HEK293T (cell line): ENCODE results near the gene LOC128125822.

ENCODE experiments used
- CTCF ChIA-PET: fragments of 350-600 bp; formaldehyde crosslinking; extraction: SDS; loops from one replicate; lab custom pipeline; 2021; ENCODE audit warnings: antibody characterized with exemption, inconsistent platforms; lab: Yijun Ruan, JAX
- POLR2A ChIA-PET: fragments of 350-600 bp; formaldehyde crosslinking; extraction: SDS; loops from one replicate; lab custom pipeline; 2020; ENCODE audit warnings: antibody characterized with exemption, inconsistent platforms; lab: Yijun Ruan, JAX
- DNase-seq: peaks from one replicate; pipeline ENCODE4 v3.0.0; 2012; ENCODE audit warnings: mixed read lengths; ENCODE audit errors: extremely low spot score
- ARNT ChIP-seq: fragments of 450-650 bp; IDR thresholded peaks from 2 replicates; pipeline ENCODE4 v1.6.1; 2017; ENCODE audit warnings: mild to moderate bottlenecking
- BHLHE40 ChIP-seq: fragments of 450-650 bp; IDR thresholded peaks from 2 replicates; pipeline ENCODE4 v1.6.1; 2016; ENCODE audit warnings: mild to moderate bottlenecking, moderate library complexity, borderline replicate concordance
- CTBP1 ChIP-seq: fragments of 450-650 bp; IDR thresholded peaks from 2 replicates; pipeline ENCODE4 v1.6.1; 2016; ENCODE audit warnings: borderline replicate concordance
- ELF4 ChIP-seq: fragments of 450-650 bp; IDR thresholded peaks from 2 replicates; pipeline ENCODE4 v1.6.1; 2017; ENCODE audit warnings: antibody characterized with exemption
- FOXA1 ChIP-seq: fragments of 450-650 bp; IDR thresholded peaks from 2 replicates; pipeline ENCODE4 v1.6.1; 2016; ENCODE audit warnings: mild to moderate bottlenecking
- FOXK2 ChIP-seq: fragments of 450-650 bp; IDR thresholded peaks from 2 replicates; pipeline ENCODE4 v1.6.1; 2016; ENCODE audit warnings: mild to moderate bottlenecking
- FOXM1 ChIP-seq: fragments of 450-650 bp; IDR thresholded peaks from 2 replicates; pipeline ENCODE4 v1.6.1; 2017; ENCODE audit warnings: mild to moderate bottlenecking, borderline replicate concordance
- HDGF ChIP-seq: fragments of 450-650 bp; IDR thresholded peaks from 2 replicates; pipeline ENCODE4 v1.6.1; 2017; ENCODE audit warnings: antibody characterized with exemption, borderline replicate concordance
- L3MBTL2 ChIP-seq: fragments of 450-650 bp; conservative IDR thresholded peaks from 2 replicates; pipeline ENCODE4 v1.6.1; 2016; ENCODE audit warnings: mild to moderate bottlenecking
- LEF1 ChIP-seq: fragments of 450-650 bp; IDR thresholded peaks from 2 replicates; pipeline ENCODE4 v1.6.1; 2017; ENCODE audit warnings: mild to moderate bottlenecking, borderline replicate concordance
- NFRKB ChIP-seq: fragments of 450-650 bp; IDR thresholded peaks from 2 replicates; pipeline ENCODE4 v1.6.1; 2016; ENCODE audit warnings: mild to moderate bottlenecking, moderate library complexity
- SP1 ChIP-seq: fragments of 450-650 bp; IDR thresholded peaks from 2 replicates; pipeline ENCODE4 v1.6.1; 2017
- SUZ12 ChIP-seq: fragments of 450-650 bp; IDR thresholded peaks from 2 replicates; pipeline ENCODE4 v1.6.1; 2016; ENCODE audit warnings: mild to moderate bottlenecking
- TARDBP ChIP-seq: fragments of 450-650 bp; IDR thresholded peaks from 2 replicates; pipeline ENCODE4 v1.6.1; 2016
- ZNF384 ChIP-seq: fragments of 450-650 bp; IDR thresholded peaks from 2 replicates; pipeline ENCODE4 v1.6.1; 2016
- TF ChIP-seq, protein P1 (sequence below): fragments of 450-650 bp; IDR thresholded peaks from 2 replicates; pipeline ENCODE4 v1.6.1; 2016

The LOC128125822 gene

GRCh38 chr6:63537201-63537958 is 34.9 kb upstream of the LOC128125822 start:
- CTCF ChIA-PET = no interaction called here
- TF ChIP-seq FOXK2 (no peak), ARNT (no peak), FOXA1 (no peak), CTBP1 (no peak), SP1 (no peak), BHLHE40 (no peak), LEF1 (no peak), ZNF384 (no peak), SUZ12 (no peak), NFRKB (no peak), L3MBTL2 (no peak)
- TF ChIP-seq, protein P1, sequence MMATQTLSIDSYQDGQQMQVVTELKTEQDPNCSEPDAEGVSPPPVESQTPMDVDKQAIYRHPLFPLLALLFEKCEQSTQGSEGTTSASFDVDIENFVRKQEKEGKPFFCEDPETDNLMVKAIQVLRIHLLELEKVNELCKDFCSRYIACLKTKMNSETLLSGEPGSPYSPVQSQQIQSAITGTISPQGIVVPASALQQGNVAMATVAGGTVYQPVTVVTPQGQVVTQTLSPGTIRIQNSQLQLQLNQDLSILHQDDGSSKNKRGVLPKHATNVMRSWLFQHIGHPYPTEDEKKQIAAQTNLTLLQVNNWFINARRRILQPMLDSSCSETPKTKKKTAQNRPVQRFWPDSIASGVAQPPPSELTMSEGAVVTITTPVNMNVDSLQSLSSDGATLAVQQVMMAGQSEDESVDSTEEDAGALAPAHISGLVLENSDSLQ = no peak
- no peak for DNase-seq
- POLR2A ChIA-PET = interaction anchor here (1.6 kb wide), 1 partner anchor 36 kb away, joined by 5 read pairs; no protein-coding TSS in a partner anchor

- CTCF ChIA-PET = no interaction called here
- TF ChIP-seq BHLHE40 (no peak), NFRKB (no peak), ELF4 (no peak), ARNT (no peak), FOXM1 (no peak), SUZ12 (no peak), TARDBP (no peak), FOXA1 (no peak), ZNF384 (no peak), HDGF (no peak), SP1 (no peak), CTBP1 (no peak), FOXK2 (no peak), LEF1 (no peak), L3MBTL2 (no peak)
- TF ChIP-seq, protein P1 = no peak
- POLR2A ChIA-PET = interaction anchor here (1.6 kb wide), 1 partner anchor 36 kb away, joined by 5 read pairs; no protein-coding TSS in a partner anchor
- no peak for DNase-seq
Observed at GRCh38 chr6:63537959-63538300, 34.4 kb upstream of the LOC128125822 start.

- TF ChIP-seq SUZ12 = no peak
- no peak for TF ChIP-seq FOXA1
- no peak for TF ChIP-seq ARNT
- TF ChIP-seq SP1 = no peak
- TF ChIP-seq ZNF384 = no peak
- TF ChIP-seq ELF4 = no peak
- TF ChIP-seq, protein P1 = no peak
- TF ChIP-seq FOXM1 = no peak
- TF ChIP-seq CTBP1 = no peak
- TF ChIP-seq HDGF = no peak
- DNase-seq = no peak
- POLR2A ChIA-PET = interaction anchor here (1.6 kb wide), 1 partner anchor 35 kb away, joined by 5 read pairs; no protein-coding TSS in a partner anchor
- CTCF ChIA-PET = no interaction called here
Observed at GRCh38 chr6:63538550-63538949, 33.7 kb upstream of the LOC128125822 start.

GRCh38 chr6:63543001-63543400 is 29.3 kb upstream of the LOC128125822 start:
- DNase-seq = no peak
- POLR2A ChIA-PET = no interaction called here
- TF ChIP-seq ARNT (no peak), TARDBP (no peak), BHLHE40 (no peak), NFRKB (no peak), HDGF (no peak), FOXM1 (no peak)
- CTCF ChIA-PET = interaction anchor here (1.7 kb wide), 1 partner anchor 55 kb away, joined by 4 read pairs; no protein-coding TSS in a partner anchor

GRCh38 chr6:63543982-63544381 is 28.3 kb upstream of the LOC128125822 start:
- POLR2A ChIA-PET = no interaction called here
- CTCF ChIA-PET = interaction anchor here (0.6 to 1.7 kb wide), 2 partner anchors 54 to 221 kb away, joined by 3 to 4 read pairs; no protein-coding TSS in a partner anchor
- no peak for TF ChIP-seq NFRKB
- TF ChIP-seq FOXK2 = no peak
- no peak for TF ChIP-seq TARDBP
- TF ChIP-seq BHLHE40 = no peak
- TF ChIP-seq, protein P1 = no peak
- TF ChIP-seq FOXA1 = no peak
- TF ChIP-seq FOXM1 = no peak
- no peak for TF ChIP-seq HDGF
- TF ChIP-seq LEF1 = no peak
- TF ChIP-seq SP1 = no peak
- no peak for TF ChIP-seq ZNF384
- no peak for TF ChIP-seq L3MBTL2
- TF ChIP-seq ARNT = no peak
- TF ChIP-seq ELF4 = no peak
- TF ChIP-seq SUZ12 = no peak
- no peak for TF ChIP-seq CTBP1
- no peak for DNase-seq
